Tibial nerve (tissue), 4 donors: ENCODE data around the gene SKI.

ENCODE experiments used
- EP300 ChIP-seq, 2 donors: sonication (generic); formaldehyde crosslinking; IDR thresholded peaks; one replicate each; pipeline ENCODE4 v1.6.1; 2017; ENCODE audit warnings: antibody characterized with exemption in 2 of 2, mild to moderate bottlenecking in 1 of 2
- TF ChIP-seq, protein P1 (sequence below), 5 experiments: fragments of 200-600 bp in 3 of 5; fragments of 450-650 bp in 2 of 5; sonication (generic) in 3 of 5; IDR thresholded peaks; one replicate each; pipeline ENCODE4 v1.5.1; 2016 to 2019; ENCODE audit warnings: antibody characterized with exemption in 5 of 5, mild to moderate bottlenecking in 3 of 5, moderate library complexity in 2 of 5

GRCh38 chr1:2242814-2243725, 15.0 kb downstream of the SKI start:
- TF ChIP-seq, protein P1, sequence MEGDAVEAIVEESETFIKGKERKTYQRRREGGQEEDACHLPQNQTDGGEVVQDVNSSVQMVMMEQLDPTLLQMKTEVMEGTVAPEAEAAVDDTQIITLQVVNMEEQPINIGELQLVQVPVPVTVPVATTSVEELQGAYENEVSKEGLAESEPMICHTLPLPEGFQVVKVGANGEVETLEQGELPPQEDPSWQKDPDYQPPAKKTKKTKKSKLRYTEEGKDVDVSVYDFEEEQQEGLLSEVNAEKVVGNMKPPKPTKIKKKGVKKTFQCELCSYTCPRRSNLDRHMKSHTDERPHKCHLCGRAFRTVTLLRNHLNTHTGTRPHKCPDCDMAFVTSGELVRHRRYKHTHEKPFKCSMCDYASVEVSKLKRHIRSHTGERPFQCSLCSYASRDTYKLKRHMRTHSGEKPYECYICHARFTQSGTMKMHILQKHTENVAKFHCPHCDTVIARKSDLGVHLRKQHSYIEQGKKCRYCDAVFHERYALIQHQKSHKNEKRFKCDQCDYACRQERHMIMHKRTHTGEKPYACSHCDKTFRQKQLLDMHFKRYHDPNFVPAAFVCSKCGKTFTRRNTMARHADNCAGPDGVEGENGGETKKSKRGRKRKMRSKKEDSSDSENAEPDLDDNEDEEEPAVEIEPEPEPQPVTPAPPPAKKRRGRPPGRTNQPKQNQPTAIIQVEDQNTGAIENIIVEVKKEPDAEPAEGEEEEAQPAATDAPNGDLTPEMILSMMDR (IDR thresholded peaks at IDR 0.05) = no peak
- peak in 1 of 2 donors; percentile 21 for TF ChIP-seq EP300 (IDR thresholded peaks at IDR 0.05)
